Measurements from ENCODE around the gene ASB5. TPM values are rescaled to one million over a fixed set of nuclear protein-coding genes. Genes with fewer than 3 reads are reported as not detected.

Gene ASB5
- 0.46 TPM for total RNA-seq

GRCh38 chr4:176268963-176269362 is at the start of gene ASB5:
Gene ASB5 (minus strand): TSS chr4:176269222. CDS start chr4:176269108, 114 bp downstream.

GRCh38 chr4:176195184-176195978 is 73.6 kb downstream of the ASB5 start, which contains the start of gene SPATA4:
Gene SPATA4 (minus strand): TSS chr4:176195585. CDS start chr4:176195562, 23 bp downstream.

Other genes with a start within 250 kb of the ASB5 start
- 84.2 TPM for gene WDR17, start 203.4 kb downstream of the ASB5 start, total RNA-seq
- gene SPATA4, start 73.6 kb downstream of the ASB5 start, total RNA-seq, result 2.3 TPM
- 140 TPM for gene SPCS3, start 50.7 kb upstream of the ASB5 start, total RNA-seq